NCI-H2227 treated with DMSO at 0.1 percent for 48 hours (cell line): ENCODE data around the gene WDR91.
"Not testable (repeated sequence)": the region's sequence is repeated elsewhere in the genome, so short reads cannot be mapped to it uniquely, and the experiment has no call there.

Experiments used
- DNase-seq: peaks from one replicate; lab custom pipeline; 2025; lab: John Stamatoyannopoulos, UW

The WDR91 gene

DNA sequence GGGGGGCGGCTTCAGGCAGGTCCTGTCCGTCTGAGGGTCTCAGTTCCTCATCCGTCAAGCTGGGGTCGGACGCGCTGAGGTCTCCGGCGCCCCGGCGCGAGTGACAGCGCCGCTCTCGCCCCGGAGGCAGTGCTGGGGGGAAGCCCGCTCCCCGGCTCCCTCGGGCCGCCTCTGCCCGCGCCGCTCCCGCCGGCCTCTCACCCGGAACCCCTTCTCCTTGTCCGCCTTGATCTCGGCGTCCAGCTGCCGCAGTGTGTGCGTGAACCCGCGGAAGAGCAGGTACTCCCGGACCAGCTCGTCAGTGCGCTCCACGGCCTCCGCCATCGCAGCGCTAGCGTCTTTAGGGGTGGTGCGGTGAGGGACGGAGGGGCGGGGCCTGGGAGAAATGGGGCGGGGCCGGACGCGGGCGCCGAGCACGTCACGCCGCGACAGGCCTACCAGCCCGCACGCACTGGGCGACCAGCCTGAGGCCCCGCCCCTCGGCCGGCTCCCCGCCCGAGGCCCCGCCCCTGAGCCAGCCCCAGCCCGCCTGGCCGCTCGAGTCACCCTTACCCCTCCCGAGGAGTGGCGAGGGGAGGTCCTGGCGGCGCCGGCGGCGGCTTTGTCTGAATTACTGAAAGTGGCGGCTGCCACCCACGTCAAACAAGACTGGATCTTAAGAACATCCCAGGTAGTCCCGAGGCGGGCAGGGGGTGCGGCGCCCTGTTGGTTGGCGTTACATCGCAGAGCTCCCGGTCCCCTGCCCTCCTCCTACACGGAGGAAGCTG lies at the start of gene WDR91:
TSS of gene WDR91 (minus strand) at position 348 of the 767 bp plus-strand sequence. CDS start at position 324, 24 bp downstream.
- DNase-seq, result peak; percentile 93

DNA sequence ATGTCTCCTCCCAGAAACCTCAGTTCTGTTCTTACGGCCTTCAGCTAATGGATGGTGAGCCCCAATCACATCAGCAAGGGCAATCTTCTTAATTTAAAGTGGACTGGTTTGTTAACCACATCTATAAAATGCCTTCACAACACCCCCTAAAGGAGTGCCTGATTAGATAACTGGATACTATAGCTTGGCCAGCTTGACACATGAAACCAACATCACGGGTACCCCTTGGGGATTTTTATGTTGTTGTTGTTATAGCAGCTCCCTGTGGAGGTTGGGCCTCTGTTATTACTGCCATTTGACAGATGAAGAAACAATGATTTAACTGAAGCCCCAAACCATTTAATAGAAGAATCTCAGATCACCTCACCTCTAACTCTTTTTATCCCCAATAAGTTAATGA lies 49.1 kb upstream of the WDR91 start:
- DNase-seq, result no peak

DNA sequence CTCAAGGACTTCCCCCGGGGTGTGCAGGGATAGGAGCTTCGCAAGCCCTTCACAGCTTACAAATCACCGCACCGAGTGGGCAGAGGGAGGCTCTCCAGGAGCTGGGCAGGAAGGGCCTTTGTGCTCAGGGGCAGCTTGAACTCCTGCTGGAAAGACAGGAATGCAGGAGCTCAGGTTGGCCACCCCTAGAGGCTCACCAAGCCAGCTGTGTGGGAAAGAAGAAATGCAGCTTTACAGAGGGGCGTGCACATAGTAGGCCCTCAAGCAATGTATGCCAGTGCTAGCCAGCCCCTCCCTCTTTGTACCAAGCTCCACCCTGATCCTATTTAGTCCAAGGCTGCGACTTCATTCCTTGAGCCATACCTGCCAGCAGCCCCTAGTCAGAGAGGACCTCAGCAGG lies 48.4 kb upstream of the WDR91 start:
- no peak for DNase-seq

DNA sequence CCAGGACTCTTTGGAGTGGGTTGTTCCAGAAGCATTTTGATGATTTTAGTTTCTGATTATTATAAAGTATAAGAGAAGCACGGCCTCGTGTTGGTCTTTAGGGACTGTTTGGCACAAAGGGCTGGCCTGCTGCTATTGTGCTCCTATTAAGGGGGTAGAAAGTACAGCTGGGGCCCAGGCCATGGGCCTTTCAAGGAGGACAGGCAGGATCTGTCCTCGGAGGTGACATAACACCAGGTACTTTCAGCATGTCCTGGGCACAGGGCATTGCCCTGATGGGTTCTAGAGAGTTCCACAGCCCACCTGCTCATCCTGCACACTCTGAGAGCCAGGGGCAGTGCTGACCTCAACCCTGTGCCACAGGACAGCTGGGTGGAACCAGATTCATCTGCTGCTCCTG lies 47.3 kb upstream of the WDR91 start:
- no peak for DNase-seq

DNA sequence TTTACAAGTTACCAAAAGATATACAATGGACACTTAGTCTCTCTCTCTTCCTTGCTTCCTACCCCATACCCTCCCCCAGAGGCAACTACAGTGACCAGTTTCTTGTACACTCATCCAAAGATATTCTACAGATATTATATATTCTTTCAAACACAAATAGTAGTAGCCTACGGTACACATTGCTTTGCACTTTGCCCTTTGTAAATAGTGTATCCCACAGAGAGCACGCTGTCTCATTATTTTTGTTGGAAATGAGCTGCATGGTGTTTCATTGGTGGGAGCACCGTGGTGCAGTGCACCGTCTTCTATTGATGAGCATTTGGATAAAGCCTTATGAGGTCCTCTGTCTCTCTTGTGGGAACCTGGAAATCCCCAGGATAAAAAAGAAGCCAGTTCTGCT lies 46.5 kb upstream of the WDR91 start:
- no peak for DNase-seq

DNA sequence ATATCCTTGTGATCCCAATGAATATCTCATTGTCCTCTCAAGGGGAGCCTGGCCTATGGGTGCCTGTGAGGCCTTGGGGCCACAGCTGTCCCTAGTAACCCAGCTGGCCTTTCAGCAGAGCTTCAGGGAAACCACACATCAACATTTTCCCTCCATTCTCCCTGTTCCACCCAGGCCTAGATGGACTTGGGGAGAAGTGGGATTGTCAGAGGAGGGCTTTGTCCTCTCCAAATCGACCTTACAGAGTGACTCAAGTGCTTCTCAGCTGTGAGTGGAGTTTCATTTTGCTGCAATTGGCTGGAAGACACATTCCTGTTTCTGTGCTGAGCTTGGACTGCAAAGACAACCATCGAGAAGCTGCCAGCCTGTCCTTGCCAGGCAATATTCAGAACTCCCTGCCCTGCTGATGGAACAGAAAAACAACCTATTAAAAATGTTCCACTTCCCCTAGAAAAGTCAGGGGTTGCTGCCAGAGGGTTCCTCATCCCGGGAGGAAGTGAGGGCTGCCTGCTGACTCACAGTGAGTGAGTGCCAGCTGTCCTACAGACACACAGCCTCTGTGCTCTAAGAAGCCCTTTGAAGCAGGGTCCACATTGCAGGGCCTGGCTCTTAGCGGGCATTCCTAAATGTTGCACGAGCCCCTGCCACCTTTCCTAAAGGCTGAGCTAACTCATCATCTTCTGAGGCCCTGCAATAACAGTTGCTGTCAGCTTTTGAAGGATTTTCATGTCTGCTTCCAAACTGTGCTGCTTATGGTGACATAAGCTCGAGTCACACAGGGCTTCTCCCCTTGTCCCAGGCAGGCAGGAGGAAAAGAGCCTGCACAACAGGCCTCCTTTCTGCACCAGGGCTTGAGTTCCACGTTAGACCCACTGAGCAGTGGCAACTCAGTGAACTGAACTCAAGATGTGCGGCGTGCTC lies 42.8 kb upstream of the WDR91 start:
- no peak for DNase-seq

DNA sequence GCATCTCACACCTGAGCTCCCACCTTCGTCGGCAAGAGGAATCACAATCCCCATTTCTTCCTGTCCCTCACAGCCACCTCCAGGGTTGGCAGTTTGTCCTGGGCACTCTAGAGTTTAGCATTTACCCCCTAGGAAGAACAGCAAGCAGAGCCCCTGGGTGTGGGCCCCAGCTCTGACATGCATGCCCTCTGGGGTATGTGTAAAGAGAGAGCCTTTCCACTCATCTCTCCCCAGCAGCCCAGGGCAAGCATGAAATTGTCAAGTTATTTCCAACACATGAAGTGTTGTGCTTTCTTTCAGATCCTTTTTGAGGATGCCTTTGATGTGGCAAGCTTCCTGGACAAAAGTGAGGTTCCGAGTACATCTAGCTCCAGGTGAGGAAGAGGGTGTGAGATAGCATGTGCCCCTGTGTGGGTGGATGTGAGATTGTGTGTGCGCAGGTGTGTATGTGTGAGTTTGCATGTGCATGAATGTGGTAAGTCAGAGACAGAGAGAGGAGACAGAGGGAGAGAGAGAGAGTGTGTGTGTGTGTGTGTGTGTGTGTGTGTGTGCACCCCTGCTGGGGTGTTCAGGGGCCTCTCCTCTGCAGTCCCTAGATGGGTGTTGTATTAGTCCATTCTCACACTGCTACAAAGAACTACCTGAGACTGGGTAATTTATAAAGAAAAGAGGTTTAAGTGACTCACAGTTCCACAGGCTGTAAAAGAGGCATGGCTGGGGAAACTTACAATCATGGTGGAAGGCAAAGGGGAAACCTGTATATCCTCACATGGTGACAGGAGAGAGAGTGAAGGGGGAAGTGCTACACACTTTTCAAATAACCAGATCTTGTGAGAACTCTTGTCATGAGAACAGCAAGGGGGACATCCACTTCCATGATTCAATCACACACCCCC lies 40.4 kb upstream of the WDR91 start:
- DNase-seq, result no peak

DNA sequence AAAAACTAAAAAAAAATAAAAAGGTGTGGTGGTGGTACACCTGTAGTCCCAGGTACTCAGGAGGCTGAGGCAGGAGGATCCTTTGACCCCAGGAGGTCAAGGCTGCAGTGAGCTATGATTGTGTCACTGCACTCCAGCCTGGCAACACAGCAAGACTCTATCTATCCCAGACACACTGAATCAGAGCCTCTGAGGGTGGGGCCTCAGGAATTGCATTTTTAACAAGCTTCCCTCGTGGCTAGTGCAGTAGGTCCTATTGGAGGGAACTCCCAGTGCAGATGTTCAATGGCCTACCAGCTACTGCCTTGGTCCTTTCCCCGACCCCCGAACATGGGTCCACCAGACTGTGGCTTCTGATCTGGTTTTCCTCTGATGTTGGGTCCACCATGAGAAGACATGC lies 37.2 kb upstream of the WDR91 start:
- DNase-seq, result no peak

DNA sequence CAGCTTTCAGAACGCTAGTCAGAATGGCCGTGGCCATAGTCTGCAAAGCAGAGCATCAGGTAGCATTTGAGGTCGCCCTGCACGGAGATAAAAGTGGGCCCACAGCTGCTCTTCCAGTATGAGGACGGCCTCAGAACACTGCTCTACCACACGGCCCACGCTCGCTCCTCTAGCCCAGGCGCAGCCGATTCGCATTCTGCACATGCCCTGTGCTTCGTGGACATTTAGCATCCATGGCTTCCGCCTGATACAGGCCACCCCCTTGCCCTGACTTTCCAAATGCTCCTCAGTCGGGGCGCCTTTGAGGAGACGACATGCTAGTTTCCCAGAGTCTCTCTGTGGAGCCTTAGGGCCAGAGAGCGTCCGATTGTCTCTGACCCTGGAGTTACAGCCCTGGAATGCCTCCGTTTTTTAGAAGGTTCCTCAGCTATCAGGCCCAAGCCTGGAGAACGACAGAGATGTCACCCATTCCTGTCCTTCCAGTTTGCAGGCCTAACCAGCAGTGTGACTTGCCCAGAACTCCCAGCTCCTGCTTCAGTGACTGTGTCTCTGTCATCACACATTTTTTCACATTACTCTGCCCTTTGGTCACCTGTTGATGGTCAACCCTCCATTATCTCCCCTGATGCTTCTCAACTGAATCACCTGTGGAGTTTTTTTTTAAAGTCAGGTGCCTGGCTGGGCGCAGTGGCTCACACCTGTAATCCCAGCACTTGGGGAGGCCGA lies 36.6 kb upstream of the WDR91 start:
- no peak for DNase-seq

DNA sequence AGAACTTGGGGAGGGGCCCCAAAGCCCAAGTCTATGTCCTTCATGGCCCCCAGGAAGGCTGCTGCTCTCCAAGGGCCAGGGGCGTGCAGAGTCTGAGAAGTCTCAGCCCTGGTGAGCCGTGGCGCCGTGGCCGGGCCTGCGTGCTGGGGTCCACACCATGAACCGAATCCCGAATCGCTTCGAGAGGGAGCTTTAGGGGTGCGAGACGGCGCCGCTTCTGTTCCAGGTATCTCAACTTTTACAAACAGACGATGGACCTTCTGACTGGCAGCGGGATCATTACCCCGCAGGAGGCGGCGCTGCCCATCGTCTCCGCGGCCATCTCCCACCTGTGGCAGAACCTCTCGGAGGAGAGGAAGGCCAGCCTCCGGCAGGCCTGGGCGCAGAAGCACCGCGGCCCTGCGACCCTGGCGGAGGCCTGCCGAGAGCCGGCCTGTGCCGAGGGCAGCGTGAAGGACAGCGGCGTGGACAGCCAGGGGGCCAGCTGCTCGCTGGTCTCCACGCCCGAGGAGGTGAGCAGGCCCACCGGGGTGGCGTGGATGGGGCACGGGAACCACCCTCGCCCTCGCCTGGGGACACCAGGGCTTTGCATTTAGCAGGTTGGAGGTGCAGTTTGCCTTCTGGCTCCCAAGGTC lies 35.0 kb upstream of the WDR91 start:
- no peak for DNase-seq

DNA sequence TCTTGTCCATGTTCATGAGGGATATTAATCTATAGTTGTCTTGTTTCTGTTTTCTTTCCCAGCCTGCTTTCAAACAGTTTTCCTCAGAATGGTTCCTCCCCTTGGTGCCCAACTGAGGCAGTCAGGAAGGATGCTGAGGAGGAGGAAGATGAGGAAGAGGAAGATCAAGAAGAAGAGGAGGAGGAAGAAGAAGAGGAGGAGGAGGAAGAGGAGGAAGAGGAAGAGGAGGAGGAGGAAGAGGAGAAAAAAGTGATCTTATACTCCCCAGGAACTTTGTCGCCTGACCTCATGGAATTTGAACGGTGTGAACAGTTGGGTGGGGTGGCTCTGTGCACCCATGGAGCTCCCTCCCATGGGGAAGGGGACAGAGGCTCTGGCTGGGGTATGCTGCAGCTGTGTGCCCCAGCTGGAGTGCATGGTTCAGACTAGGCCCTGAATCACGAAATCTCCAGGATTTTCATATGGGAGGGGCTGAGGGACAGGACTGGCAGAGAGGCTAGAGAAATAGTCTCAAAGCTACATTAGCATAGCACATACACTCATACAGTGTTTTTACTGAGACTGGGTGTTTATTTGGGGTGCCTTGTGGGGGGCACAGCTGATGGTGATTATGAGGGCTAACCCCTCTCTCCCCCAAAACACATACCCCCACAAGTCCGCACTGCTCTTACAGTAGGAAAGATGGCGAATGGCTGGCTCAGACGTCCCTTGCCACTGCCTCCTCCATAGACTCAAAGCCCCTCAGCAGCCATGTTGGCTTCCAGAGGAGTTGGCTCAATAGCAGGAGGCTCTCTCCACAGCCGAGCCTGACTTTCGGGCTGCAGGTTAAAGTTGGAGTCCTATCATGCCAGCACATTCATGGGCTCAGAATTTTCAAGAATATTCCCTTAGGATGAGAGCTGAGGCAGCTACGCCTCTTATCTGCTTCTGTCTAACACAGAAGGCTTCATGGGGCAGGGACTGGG lies 34.2 kb upstream of the WDR91 start:
- DNase-seq, result no peak

DNA sequence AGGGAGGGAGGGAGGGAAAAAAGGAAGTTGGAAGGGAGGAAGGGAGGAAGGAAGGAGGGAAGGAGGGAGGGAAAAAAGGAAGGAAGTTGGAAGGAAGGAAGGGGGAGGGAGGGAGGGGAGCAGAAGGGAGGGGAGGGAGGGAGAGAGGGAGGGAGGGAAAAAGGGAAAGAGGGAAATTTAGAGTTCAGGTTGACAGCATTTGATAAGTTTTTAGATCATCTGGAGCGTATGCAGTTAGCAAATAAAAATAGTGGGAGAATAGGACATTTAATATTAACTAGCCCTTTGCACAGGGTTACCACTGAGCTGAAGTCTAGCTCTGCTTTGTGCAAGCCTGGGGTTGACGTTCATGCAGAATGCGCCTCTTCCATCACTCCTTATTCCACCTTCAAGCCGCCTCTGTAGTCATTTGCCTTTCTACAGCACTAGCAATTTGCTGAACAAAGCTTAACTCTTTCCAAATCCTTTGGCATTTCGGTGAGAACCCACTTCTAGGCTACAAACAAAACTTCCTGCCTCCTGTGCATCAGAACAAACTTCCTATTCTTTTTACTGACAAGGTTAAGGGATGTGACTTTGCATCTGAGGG lies 30.9 kb upstream of the WDR91 start:
- DNase-seq, result no peak

DNA sequence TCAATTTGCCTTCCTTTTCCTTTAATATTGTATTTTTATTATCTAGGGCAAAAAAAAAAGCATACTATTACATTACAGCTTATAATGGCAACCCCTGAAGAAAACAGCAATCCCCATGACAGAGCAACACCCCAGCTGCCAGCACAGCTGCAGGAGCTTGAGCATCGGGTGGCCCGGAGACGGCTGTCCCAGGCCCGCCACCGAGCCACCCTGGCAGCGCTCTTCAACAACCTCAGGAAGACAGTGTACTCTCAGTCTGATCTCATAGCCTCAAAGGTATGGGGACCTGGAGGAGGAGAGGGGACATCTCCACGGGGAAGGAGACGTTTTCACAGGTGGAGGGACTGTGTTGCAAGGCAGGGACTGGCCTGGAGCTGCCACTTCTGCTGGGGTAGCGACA lies 29.1 kb upstream of the WDR91 start:
- no peak for DNase-seq

DNA sequence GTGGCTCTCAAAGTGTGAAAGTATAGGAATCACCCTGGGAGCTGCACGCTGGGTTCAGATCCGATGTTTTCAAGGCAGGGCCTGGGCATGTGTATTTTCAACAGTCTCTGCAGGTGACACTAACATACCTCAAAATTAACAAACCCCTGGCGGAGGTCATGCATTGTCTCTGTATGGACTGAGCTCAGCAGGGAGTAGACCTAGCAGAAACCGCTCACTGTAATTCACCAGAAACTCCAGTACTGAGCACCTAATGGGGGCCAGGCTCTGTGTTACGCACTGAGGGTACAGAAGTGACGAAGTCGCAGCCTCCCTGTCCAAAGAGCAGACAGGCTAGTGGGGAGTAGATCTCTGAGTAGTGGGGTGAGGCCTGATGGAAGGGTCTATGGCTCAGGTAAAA lies 27.9 kb upstream of the WDR91 start:
- DNase-seq, result no peak

DNA sequence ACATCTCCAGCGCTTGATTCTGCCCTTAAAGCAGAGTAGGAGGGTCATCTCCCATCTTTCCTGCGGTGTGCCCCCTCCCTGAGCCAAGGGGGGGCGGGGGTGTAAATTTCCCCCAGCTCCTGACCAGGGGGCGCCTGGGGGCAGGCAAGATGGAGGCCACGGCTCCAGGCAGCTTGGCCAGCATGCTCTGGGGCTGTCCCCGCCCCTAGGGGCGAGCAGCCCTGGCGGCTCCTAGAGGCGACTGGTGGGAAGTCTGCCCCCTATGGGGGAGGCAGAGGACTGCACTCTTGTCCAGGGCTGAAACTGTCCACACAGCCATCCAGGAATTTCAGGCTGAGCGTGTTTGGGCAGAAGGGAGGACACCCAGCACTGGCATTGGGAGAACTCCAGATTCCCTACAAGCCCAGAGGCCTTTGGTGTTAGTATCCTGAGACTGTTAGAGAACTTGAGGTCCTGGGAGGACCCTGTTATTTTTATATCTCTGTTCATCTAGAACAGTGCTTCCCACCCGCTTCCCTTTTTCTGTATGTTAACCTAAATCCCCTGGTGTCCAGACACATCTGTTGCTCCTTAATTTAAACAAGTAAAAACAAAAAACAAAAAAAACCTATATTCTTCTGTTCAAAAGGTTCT lies 26.9 kb upstream of the WDR91 start:
- DNase-seq, result no peak

DNA sequence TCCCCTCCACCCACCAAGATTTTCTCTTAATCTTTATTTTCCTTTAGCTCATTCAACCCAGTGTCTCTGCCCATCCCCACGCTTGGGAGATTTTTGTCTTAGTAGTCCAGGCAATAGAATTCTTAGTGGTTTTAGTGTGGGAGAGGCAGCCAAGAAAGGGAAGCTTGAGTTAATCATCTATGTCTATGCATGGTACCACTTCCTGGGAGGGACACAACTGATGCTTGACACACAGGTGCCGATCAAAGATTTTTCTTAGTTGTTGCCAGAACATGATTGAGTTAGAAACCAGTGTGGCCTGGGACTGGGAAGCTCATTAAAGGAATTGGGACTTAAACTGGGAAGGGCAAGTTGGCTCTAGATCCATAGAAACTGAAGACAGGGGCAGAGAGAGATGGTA lies 25.4 kb upstream of the WDR91 start:
- DNase-seq, result no peak

DNA sequence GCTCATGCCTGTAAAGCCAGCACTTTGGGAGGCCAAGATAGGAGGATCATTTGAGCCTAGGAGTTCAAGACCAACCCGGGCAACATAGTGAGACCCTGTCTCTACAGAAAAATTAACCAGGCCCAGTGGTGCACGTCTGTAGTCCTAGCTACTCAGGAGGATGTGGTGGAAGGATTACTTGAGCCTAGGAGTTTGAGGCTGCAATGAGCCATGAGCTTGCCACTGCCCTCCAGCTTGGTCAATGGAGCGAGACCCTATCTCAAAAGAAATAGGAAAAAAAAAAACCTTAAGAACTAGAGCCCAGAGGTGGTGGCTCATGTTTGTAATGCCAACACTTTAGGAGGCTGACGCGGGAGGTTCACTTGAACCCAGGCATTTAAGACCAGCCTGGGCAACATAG lies 24.5 kb upstream of the WDR91 start:
- DNase-seq, result no peak

DNA sequence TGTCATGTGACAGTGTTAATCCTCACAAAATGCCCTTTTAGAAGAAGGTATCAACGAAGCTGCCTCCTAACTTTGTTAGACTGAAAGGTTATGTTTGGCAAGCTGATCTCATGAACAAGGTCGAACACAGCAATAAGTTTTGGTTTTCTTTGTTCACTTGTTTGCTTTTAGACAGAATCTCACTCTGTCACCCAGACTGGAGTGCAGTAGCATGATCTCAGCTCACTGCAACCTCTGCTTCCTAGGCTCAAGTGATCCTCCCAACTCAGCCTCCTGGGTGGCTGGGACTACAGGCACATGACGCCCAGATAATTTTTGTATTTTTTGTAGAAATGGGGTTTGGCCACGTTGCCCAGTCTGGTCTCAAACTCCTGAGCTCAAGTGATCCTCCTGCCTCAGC lies 23.4 kb upstream of the WDR91 start:
- DNase-seq, result no peak

DNA sequence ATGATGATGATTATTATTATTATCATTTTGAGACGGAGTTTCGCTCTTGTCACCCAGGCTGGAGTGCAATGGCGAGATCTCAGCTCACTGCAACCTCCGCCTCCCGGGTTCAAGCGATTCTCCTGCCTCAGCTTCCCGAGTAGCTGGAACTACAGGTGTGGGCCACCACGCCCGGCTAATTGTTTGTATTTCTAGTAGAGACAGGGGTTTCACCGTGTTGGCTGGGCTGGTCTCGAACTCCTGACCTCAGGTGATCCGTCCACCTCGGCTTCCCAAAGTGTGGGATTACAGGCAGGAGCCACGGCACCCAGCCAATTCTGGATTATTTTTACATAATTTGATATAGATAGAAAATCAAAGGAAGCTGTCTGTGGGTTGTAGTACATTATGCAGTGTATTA lies 22.8 kb upstream of the WDR91 start:
- DNase-seq, result not testable (repeated sequence)
